SK-N-MC (cell line): Measurements from ENCODE around the gene MAGEF1.

Source experiments
- EZH2 ChIP-seq: fragments of 200-600 bp; sonication (generic); IDR thresholded peaks from one replicate; pipeline ENCODE4 v1.6.1; 2017; ENCODE audit warnings: antibody characterized with exemption
- FOXP2 ChIP-seq: optimal IDR thresholded peaks from 2 replicates; pipeline ENCODE3; 2011; ENCODE audit warnings: mild to moderate bottlenecking, moderate library complexity; ENCODE audit not compliant: insufficient read depth; ENCODE audit errors: extremely low read length, control extremely low read depth
- POLR2AphosphoS5 ChIP-seq: IDR thresholded peaks from 2 replicates; pipeline ENCODE4 v1.6.1; 2012; ENCODE audit warnings: mild to moderate bottlenecking, low read depth, low read length, borderline replicate concordance

- TF ChIP-seq POLR2AphosphoS5 (no peak), EZH2 (no peak), FOXP2 (no peak)
Measured at GRCh38 chr3:184734903-184735701, 23.2 kb upstream of the MAGEF1 start.
